Measurements from ENCODE around the gene TTC9. TPM values are rescaled to one million over a fixed set of nuclear protein-coding genes. Genes with fewer than 3 reads are reported as not detected.

The TTC9 gene
- total RNA-seq, 1 experiment from 2014 or later, result 0.49 TPM

- no peaks in the 10 kb centered on the region; the same call in 1 of the 2 replicates for H3K27me3 ChIP-seq (ENCODE audit: control insufficient read depth, insufficient read depth, low read length)
- H3K4me3 ChIP-seq (ENCODE audit: low read depth in 2 of 2, low read length in 2 of 2), result no peak overlapping the region
- no peak overlapping the region for H3K27ac ChIP-seq (ENCODE audit: low read length)
- in situ Hi-C loops (cut with HindIII; ENCODE audit: low pct_unique_long_range_greater_than_20kb, low sequenced_read_pairs) (no loop called here), intact Hi-C loops (cut with micrococcal nuclease; ENCODE audit: unreplicated experiment) (no loop called here)
- H3K4me1 ChIP-seq (ENCODE audit: control insufficient read depth, insufficient read depth, low read length), result no peaks in the 10 kb centered on the region
- DNase-seq (ENCODE audit: low read depth, low spot score) (no peak), ATAC-seq (no peak)
- POLR2A ChIA-PET, result no interaction called here
- no TSS peak for BruUV-seq (replicated peaks)
- no peaks in the 10 kb centered on the region for H3K9me3 ChIP-seq (ENCODE audit: control insufficient read depth, insufficient read depth, low read depth, low read length)
- CTCF ChIA-PET, result no interaction called here
- TF ChIP-seq REST (IDR thresholded peaks at IDR 0.05; ENCODE audit: insufficient read depth in 1 of 2, low read depth in 2 of 2, low read length in 1 of 2), result no peak
- no peak for TF ChIP-seq POLR2AphosphoS5 (IDR thresholded peaks at IDR 0.05; ENCODE audit: low read depth, low read length)
- no peak for TF ChIP-seq TCF7L2 (IDR thresholded peaks at IDR 0.05; ENCODE audit: low read depth, low read length)
- no peak for TF ChIP-seq SIN3A (IDR thresholded peaks at IDR 0.05; ENCODE audit: borderline replicate concordance, insufficient read depth, low read depth, low read length)
- TF ChIP-seq CTCF (IDR thresholded peaks at IDR 0.05), result no peak
- H3K36me3 ChIP-seq (ENCODE audit: control insufficient read depth, insufficient read depth, low read length), result no peaks in the 10 kb centered on the region
Observed at GRCh38 chr14:70680748-70681147, 39.0 kb downstream of the TTC9 start.

- in situ Hi-C loops (cut with HindIII; ENCODE audit: low pct_unique_long_range_greater_than_20kb, low sequenced_read_pairs), result no loop called here
- ATAC-seq, result no peak
- CTCF ChIA-PET, result no interaction called here
- Histone ChIP-seq H3K27me3 (ENCODE audit: control insufficient read depth, insufficient read depth, low read length) (no peaks in the 10 kb centered on the region; the same call in 1 of the 2 replicates), H3K9me3 (ENCODE audit: control insufficient read depth, insufficient read depth, low read depth, low read length) (no peaks in the 10 kb centered on the region), H3K4me1 (ENCODE audit: control insufficient read depth, insufficient read depth, low read length) (no peaks in the 10 kb centered on the region), H3K27ac (ENCODE audit: low read length) (no peak overlapping the region), H3K36me3 (ENCODE audit: control insufficient read depth, insufficient read depth, low read length) (no peaks in the 10 kb centered on the region), H3K4me3 (ENCODE audit: low read depth in 2 of 2, low read length in 2 of 2) (no peak overlapping the region)
- TF ChIP-seq TCF7L2 (IDR thresholded peaks at IDR 0.05; ENCODE audit: low read depth, low read length), result no peak
- TF ChIP-seq REST (IDR thresholded peaks at IDR 0.05; ENCODE audit: insufficient read depth in 1 of 2, low read depth in 2 of 2, low read length in 1 of 2), result no peak
- no peak for TF ChIP-seq SIN3A (IDR thresholded peaks at IDR 0.05; ENCODE audit: borderline replicate concordance, insufficient read depth, low read depth, low read length)
- no peak for TF ChIP-seq POLR2AphosphoS5 (IDR thresholded peaks at IDR 0.05; ENCODE audit: low read depth, low read length)
- intact Hi-C loops (cut with micrococcal nuclease; ENCODE audit: unreplicated experiment), result no loop called here
- no TSS peak for BruUV-seq (replicated peaks)
- no peak for DNase-seq (ENCODE audit: low read depth, low spot score)
- POLR2A ChIA-PET, result no interaction called here
Observed at GRCh38 chr14:70683983-70684382, 42.3 kb downstream of the TTC9 start.

All from Panc1 (cell line).